SK-N-SH (cell line): ENCODE results near the gene FAM76A. TPM values are rescaled to one million over a fixed set of nuclear protein-coding genes. Genes with fewer than 3 reads are reported as not detected.
"Not testable (repeated sequence)": the region's sequence is repeated elsewhere in the genome, so short reads cannot be mapped to it uniquely, and the experiment has no call there.

ENCODE experiments used
- CTCF ChIA-PET: fragments of 300-600, 350-600 bp; formaldehyde crosslinking; extraction: SDS; loops from one replicate; lab custom pipeline; 2021; lab: Yijun Ruan, JAX
- POLR2A ChIA-PET: fragments of 350-600 bp; sonication (Branson Sonifier 250); formaldehyde crosslinking; extraction: SDS; loops from one replicate; lab custom pipeline; 2020; ENCODE audit warnings: antibody characterized with exemption, inconsistent platforms; lab: Yijun Ruan, JAX
- DNase-seq: peaks from one replicate; pipeline ENCODE4 v3.0.0; 2012
- H2AFZ ChIP-seq: fragments of 200-600 bp; sonication (generic); 2 replicates; pipeline ENCODE4 v1.8.1; 2016; ENCODE audit warnings: antibody characterized with exemption, mild to moderate bottlenecking, low read depth
- H3F3A ChIP-seq: fragments of 200-600 bp; sonication (generic); replicated peaks from 2 replicates; pipeline ENCODE3; 2016; ENCODE audit warnings: antibody characterized with exemption, mild to moderate bottlenecking; ENCODE audit not compliant: insufficient read depth
- H3K27ac ChIP-seq, 2 experiments: fragments of 200-500 bp in 1 of 2; fragments of 200-600 bp in 1 of 2; sonication (Bioruptor generic) in 1 of 2; sonication (generic), shearing (Covaris generic) in 1 of 2; 2 replicates each; pipeline versions ENCODE4 v1.5.1 to v1.6.1; 2014 to 2016; ENCODE audit warnings: low read depth in 2 of 2, inconsistent platforms in 1 of 2, low read length in 1 of 2, mild to moderate bottlenecking in 1 of 2, mixed read lengths in 1 of 2
- H3K27me3 ChIP-seq: fragments of 200-600 bp; sonication (generic), shearing (Covaris generic); 2 replicates; pipeline ENCODE4 v1.6.1; 2016; ENCODE audit warnings: mixed run types; ENCODE audit not compliant: insufficient read depth
- H3K36me3 ChIP-seq, 2 experiments: fragments of 200-500 bp in 1 of 2; fragments of 200-600 bp in 1 of 2; sonication (Bioruptor generic) in 1 of 2; sonication (generic) in 1 of 2; replicated peaks in 1 of 2; 2 replicates each; pipeline versions ENCODE3 to v1.5.1; 2014 to 2016; ENCODE audit warnings: low read length in 1 of 2, mild to moderate bottlenecking in 1 of 2; ENCODE audit not compliant: insufficient read depth in 2 of 2, control insufficient read depth in 1 of 2
- H3K4me1 ChIP-seq, 2 experiments: fragments of 200-500 bp in 1 of 2; fragments of 200-600 bp in 1 of 2; sonication (Bioruptor generic) in 1 of 2; sonication (generic), shearing (Covaris generic) in 1 of 2; 2 replicates each; pipeline versions ENCODE4 v1.5.1 to v1.6.1; 2014 to 2016; ENCODE audit warnings: low read depth in 1 of 2, low read length in 1 of 2, mixed run types in 1 of 2; ENCODE audit not compliant: insufficient read depth in 2 of 2, control insufficient read depth in 1 of 2
- H3K4me2 ChIP-seq: fragments of 200-600 bp; sonication (generic), shearing (Covaris generic); 2 replicates; pipeline ENCODE4 v1.6.1; 2017; ENCODE audit warnings: mixed run types
- H3K4me3 ChIP-seq, 2 experiments: fragments of 200-500 bp in 1 of 2; fragments of 200-600 bp in 1 of 2; sonication (Bioruptor generic) in 1 of 2; sonication (generic), shearing (Covaris generic) in 1 of 2; 2 replicates each; pipeline versions ENCODE4 v1.5.1 to v1.8.1; 2014 to 2016; ENCODE audit warnings: low read depth in 2 of 2, inconsistent platforms in 1 of 2, low read length in 1 of 2, mild to moderate bottlenecking in 1 of 2, mixed read lengths in 1 of 2, moderate library complexity in 1 of 2
- H3K79me2 ChIP-seq: fragments of 200-600 bp; sonication (generic); 2 replicates; pipeline ENCODE4 v1.8.1; 2017; ENCODE audit warnings: mild to moderate bottlenecking; ENCODE audit not compliant: insufficient read depth
- H3K9ac ChIP-seq: fragments of 200-600 bp; sonication (generic); 2 replicates; pipeline ENCODE4 v1.6.1; 2017; ENCODE audit warnings: mixed run types
- H3K9me2 ChIP-seq: fragments of 200-600 bp; sonication (generic); 2 replicates; pipeline ENCODE4 v1.6.1; 2017; ENCODE audit warnings: mixed run types
- H3K9me3 ChIP-seq: fragments of 200-600 bp; sonication (generic); 2 replicates; pipeline ENCODE4 v1.6.1; 2017; ENCODE audit warnings: mixed run types, mild to moderate bottlenecking, moderate library complexity
- H4K20me1 ChIP-seq: fragments of 200-600 bp; sonication (generic); 2 replicates; pipeline ENCODE4 v1.6.1; 2017; ENCODE audit warnings: mild to moderate bottlenecking, mixed run types; ENCODE audit not compliant: insufficient read depth
- CHD2 ChIP-seq: fragments of 150-350 bp; IDR thresholded peaks from 2 replicates; pipeline ENCODE4 v1.6.1; 2018; ENCODE audit warnings: low read length; ENCODE audit not compliant: partially characterized antibody
- ELF1 ChIP-seq: IDR thresholded peaks from 2 replicates; pipeline ENCODE4 v1.4.0; 2012
- EP300 ChIP-seq, 2 experiments: IDR thresholded peaks; 2 replicates each; pipeline versions ENCODE4 v1.4.0 to v1.6.1; 2012; ENCODE audit warnings: borderline replicate concordance in 1 of 2, low read depth in 1 of 2, low read length in 1 of 2
- EZH2phosphoT487 ChIP-seq: fragments of 200-600 bp; sonication (generic); IDR thresholded peaks from 2 replicates; pipeline ENCODE4 v1.6.1; 2017; ENCODE audit warnings: low read depth, mixed run types, mild to moderate bottlenecking, antibody characterized with exemption, moderate library complexity, borderline replicate concordance
- FOSL2 ChIP-seq: IDR thresholded peaks from 2 replicates; pipeline ENCODE4 v1.4.0; 2012; ENCODE audit warnings: low read depth, mild to moderate bottlenecking, moderate library complexity, borderline replicate concordance
- FOXJ3 ChIP-seq: sonication (generic); formaldehyde crosslinking; IDR thresholded peaks from 2 replicates; pipeline ENCODE4 v1.5.1; 2020; ENCODE audit warnings: mild to moderate bottlenecking, missing genetic modification reagents
- FOXM1 ChIP-seq: IDR thresholded peaks from 2 replicates; pipeline ENCODE4 v1.4.0; 2012; ENCODE audit warnings: low read depth, mild to moderate bottlenecking
- GABPA ChIP-seq: IDR thresholded peaks from 2 replicates; pipeline ENCODE4 v1.4.0; 2012; ENCODE audit warnings: low read depth, mild to moderate bottlenecking
- GATA2 ChIP-seq: sonication (generic); formaldehyde crosslinking; IDR thresholded peaks from 2 replicates; pipeline ENCODE4 v1.5.0; 2020; ENCODE audit warnings: mild to moderate bottlenecking, missing genetic modification reagents
- JUND ChIP-seq: IDR thresholded peaks from 2 replicates; pipeline ENCODE4 v1.4.0; 2012
- NRF1 ChIP-seq: IDR thresholded peaks from 2 replicates; pipeline ENCODE4 v1.6.1; 2012; ENCODE audit warnings: low read depth, mild to moderate bottlenecking, low read length
- RCOR1 ChIP-seq: fragments of 150-350 bp; IDR thresholded peaks from 2 replicates; pipeline ENCODE4 v1.6.1; 2017; ENCODE audit warnings: antibody characterized with exemption, low read length
- REST ChIP-seq: IDR thresholded peaks from 2 replicates; pipeline ENCODE4 v1.6.1; 2012; ENCODE audit warnings: mild to moderate bottlenecking, low read depth, low read length, moderate library complexity
- RFX5 ChIP-seq: IDR thresholded peaks from 2 replicates; pipeline ENCODE4 v1.6.1; 2012; ENCODE audit warnings: mild to moderate bottlenecking, improper control_type of control experiment, low read length
- USF1 ChIP-seq: IDR thresholded peaks from 2 replicates; pipeline ENCODE4 v1.4.0; 2012; ENCODE audit warnings: low read depth, borderline replicate concordance
- USF2 ChIP-seq: fragments of 150-350 bp; IDR thresholded peaks from 2 replicates; pipeline ENCODE4 v1.6.1; 2017; ENCODE audit warnings: antibody characterized with exemption, low read length, low read depth, borderline replicate concordance
- WGBS: methylation state at CpG from one replicate; pipeline ENCODE4 v1.1.6; 2017; ENCODE audit warnings: low lambda C conversion rate; 5-methylcytosine and 5-hydroxymethylcytosine counted together
- polyA plus RNA-seq, 3 experiments: library from polyadenylated mRNA; depleted of rRNA; stranded (reverse); fragments of >200 nt; gene quantifications; 2 replicates each; pipeline ENCODE4 v1.2.3, GENCODE V29; 2012

Gene FAM76A
- polyA plus RNA-seq, 1 of the 3 experiments (the other 2 are of a cell fraction), result 2.9 TPM

GRCh38 chr1:27807385-27807784 lies 81.6 kb downstream of the FAM76A start:
- H2AFZ ChIP-seq, result no peak overlapping the region
- no peak overlapping the region for H3K9ac ChIP-seq
- no peaks in the 10 kb centered on the region for H3K79me2 ChIP-seq
- peaks cover 22 to 36% of the 10 kb centered on the region in 2 experiments for H3K36me3 ChIP-seq
- DNase-seq, result no peak
- peaks cover 10% of the 10 kb centered on the region for H3F3A ChIP-seq
- POLR2A ChIA-PET, result no interaction called here
- H4K20me1 ChIP-seq, result no peaks in the 10 kb centered on the region
- no peaks in the 10 kb centered on the region for H3K27me3 ChIP-seq
- TF ChIP-seq RCOR1 (no peak), USF2 (no peak), FOXJ3 (CRISPR knock-in tag) (no peak), FOSL2 (no peak), JUND (no peak), NRF1 (no peak), EP300 (IDR thresholded peaks at IDR 0.05; ENCODE audit: borderline replicate concordance in 1 of 2, low read depth in 1 of 2, low read length in 1 of 2) (no peak), GABPA (no peak), FOXM1 (no peak), EZH2phosphoT487 (no peak)
- H3K4me1 ChIP-seq, result no peaks in the 10 kb centered on the region
- WGBS, result 95% methylated on average over 2 of the region's 2 CpGs
- no peak overlapping the region for H3K27ac ChIP-seq
- no peaks in the 10 kb centered on the region for H3K9me2 ChIP-seq
- H3K9me3 ChIP-seq, result no peaks in the 10 kb centered on the region
- CTCF ChIA-PET, result no interaction called here
- no peak overlapping the region for H3K4me3 ChIP-seq
- no peak overlapping the region for H3K4me2 ChIP-seq

GRCh38 chr1:27808131-27808530 lies 82.4 kb downstream of the FAM76A start:
- H3K27me3 ChIP-seq, H3K9me2 ChIP-seq, H3K79me2 ChIP-seq, H4K20me1 ChIP-seq, H3K9ac ChIP-seq, H3K4me3 ChIP-seq, H3K4me1 ChIP-seq, POLR2A ChIA-PET, H2AFZ ChIP-seq, H3K4me2 ChIP-seq, DNase-seq, H3K9me3 ChIP-seq, H3K27ac ChIP-seq, CTCF ChIA-PET: not testable (repeated sequence)
- Histone ChIP-seq H3K36me3 (peaks cover 17 to 36% of the 10 kb centered on the region in 2 experiments), H3F3A (peaks cover 10% of the 10 kb centered on the region)
- WGBS, result 93% methylated on average over 3 of the region's 3 CpGs

- ChIA-PET POLR2A (no interaction called here), CTCF (no interaction called here)
- WGBS, result 94% methylated on average over 1 of the region's 1 CpG
- Histone ChIP-seq H3K27me3 (no peaks in the 10 kb centered on the region), H3F3A (peaks cover 9% of the 10 kb centered on the region), H3K4me3 (no peak overlapping the region), H2AFZ (no peak overlapping the region), H3K36me3 (peaks cover 14 to 42% of the 10 kb centered on the region in 2 experiments), H3K9me2 (no peaks in the 10 kb centered on the region), H3K9ac (no peak overlapping the region), H3K27ac (no peak overlapping the region), H3K9me3 (no peaks in the 10 kb centered on the region), H3K79me2 (no peaks in the 10 kb centered on the region), H4K20me1 (no peaks in the 10 kb centered on the region), H3K4me2 (no peak overlapping the region), H3K4me1 (no peaks in the 10 kb centered on the region)
- DNase-seq, result no peak
- TF ChIP-seq USF1, result no peak
- no peak for TF ChIP-seq ELF1
- TF ChIP-seq REST, result no peak
- TF ChIP-seq CHD2, result no peak
- TF ChIP-seq EP300 (IDR thresholded peaks at IDR 0.05; ENCODE audit: borderline replicate concordance in 1 of 2, low read depth in 1 of 2, low read length in 1 of 2), result no peak
- TF ChIP-seq GABPA, result no peak
- no peak for TF ChIP-seq GATA2 (CRISPR knock-in tag)
- no peak for TF ChIP-seq RFX5
These were observed 84.1 kb downstream of the FAM76A start for GRCh38 chr1:27809883-27810282.
